ENCODE data around the gene SPECC1L.
"Not testable (repeated sequence)": the region's sequence is repeated elsewhere in the genome, so short reads cannot be mapped to it uniquely, and the experiment has no call there.

SPECC1L gene

DNA sequence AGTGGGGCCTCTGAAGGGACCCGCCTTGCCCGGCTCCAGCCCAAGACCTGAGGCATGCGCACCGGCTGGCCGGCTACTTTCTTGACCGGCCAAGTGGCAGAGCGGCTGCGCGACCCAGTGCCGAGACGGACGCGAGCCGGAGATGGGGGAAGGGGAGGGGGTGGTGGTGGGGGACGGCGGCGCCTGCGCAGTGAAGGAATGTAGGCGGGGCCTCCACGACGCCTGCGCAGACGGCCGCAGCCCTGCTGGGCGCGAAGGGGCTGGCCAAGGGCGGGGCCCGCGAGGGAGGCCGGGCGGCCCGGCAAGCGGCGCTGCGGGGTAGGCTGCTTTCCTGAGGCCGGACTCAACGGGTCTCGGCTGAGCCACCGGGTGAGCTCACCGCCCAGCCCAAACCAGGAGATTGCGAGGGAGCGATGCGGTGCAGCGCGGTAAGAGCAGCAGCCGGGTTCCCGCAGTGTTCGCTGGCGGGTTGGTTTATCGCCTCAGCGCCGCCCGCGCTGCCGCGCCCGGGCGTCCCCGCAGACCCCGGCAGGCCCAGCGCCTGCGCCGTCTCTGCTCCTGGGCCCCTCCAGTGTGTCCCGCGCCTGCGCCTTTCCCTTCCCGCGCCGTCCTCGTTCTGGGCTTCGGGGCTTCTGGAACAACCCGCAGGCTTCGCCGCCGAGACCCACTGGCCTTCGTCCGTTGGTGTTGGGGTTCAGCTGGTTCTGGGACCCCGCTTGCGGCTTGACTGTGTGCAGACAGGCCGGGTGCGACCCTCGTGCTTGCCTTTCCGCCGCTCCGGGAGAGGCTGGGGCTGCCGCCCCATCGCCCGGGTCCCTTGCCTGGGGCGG is at the start of gene SPECC1L:
Gene SPECC1L, plus strand, starts transcription at position 276 of the 830 bp plus-strand sequence. CDS start 31,401 bp downstream, outside the sequence.
- peak; percentile 85 for DNase-seq

DNA sequence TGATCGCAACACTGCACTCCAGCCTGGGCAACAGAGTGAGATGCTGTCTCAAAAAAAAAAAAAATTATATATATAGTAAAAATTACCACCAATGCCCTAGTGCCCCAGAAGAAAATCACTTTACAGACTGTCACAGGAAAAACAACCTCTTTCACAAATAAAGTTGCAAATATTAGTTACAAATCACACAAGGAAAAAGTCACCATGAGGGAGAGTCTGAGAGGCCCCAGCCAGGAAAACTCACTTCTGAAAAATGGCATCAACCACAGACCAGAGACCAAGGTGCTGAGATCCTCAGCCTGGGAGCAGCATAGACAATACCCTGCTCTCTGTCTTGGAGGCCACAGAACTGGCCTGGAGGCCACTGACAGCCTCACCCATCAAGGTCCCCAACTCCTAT is 46.2 kb upstream of the SPECC1L start:
- DNase-seq: no peak

GRCh38 chr22:24225044-24225601 is 45.5 kb upstream of the SPECC1L start:
- DNase-seq: no peak

- no peak for DNase-seq
These were observed 44.7 kb upstream of the SPECC1L start for GRCh38 chr22:24225951-24226350.

GRCh38 chr22:24230911-24231656 is 39.5 kb upstream of the SPECC1L start:
- peak; percentile 17 for DNase-seq

GRCh38 chr22:24231706-24232105 is 38.9 kb upstream of the SPECC1L start:
- DNase-seq: no peak

GRCh38 chr22:24232124-24232523 is 38.5 kb upstream of the SPECC1L start:
- no peak for DNase-seq

DNA sequence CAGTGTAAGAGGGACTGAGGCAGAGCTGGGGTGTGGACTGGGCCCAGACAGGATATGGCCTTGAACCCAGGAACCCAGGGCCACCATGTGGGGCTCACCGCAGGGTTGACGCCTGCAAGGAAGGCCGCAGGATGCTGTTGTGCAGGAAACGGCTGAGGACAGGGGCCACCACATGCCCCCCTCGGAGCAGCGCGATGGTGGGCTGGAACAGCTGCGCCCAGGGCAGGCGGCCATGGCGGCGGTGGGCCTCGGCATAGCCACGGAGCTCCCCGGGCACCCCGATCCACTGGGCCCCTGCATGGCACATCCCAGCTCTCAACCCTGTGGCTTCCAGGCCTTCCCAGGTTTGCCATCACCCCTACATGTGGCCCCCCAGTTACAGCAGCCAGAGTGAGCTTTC is 37.9 kb upstream of the SPECC1L start:
- no peak for DNase-seq

DNA sequence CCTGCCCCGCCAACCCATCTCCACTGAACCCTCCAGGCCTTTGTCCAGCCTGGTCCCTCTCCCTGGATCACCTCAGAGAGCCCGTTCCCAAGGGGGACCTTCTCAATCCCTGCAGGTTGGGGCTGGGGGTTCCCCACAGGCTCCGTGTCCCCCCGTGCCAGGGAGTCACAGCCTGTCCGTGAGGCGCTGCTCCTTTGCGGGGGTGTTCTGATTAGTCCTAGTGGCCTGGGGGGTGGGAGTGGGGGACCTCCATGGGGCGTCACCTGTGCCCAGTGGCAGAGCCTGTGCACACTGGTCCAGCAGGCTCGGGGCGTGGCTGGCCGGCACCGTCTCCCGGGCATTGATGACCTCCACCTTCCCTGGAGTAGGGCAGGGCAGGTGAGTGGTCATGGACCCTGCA is 37.4 kb upstream of the SPECC1L start:
- no peak for DNase-seq

DNA sequence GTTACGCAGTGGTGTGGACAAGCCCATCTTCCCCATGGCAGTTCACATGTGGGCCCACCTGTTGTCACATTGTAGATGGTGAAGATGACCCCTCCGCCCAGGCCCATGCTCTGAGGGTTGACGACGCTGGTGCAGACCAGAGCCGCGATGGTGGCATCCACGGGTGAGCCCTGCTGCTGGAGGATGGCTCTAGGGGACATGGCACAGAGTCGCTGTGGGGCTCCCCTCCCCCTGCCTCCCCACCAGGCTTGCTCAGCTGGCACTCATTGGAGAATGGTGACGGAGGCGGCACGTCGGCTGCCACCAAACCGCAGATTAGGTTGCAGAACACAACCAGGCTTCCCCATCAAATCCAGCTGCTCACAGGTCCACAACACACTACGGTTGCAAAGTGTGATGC is 36.8 kb upstream of the SPECC1L start:
- no peak for DNase-seq

- no peak for DNase-seq
These were observed 35.3 kb upstream of the SPECC1L start for GRCh38 chr22:24235315-24235714.

GRCh38 chr22:24236656-24237055 is 34.0 kb upstream of the SPECC1L start:
- no peak for DNase-seq

- DNase-seq: not testable (repeated sequence)
These were observed 32.4 kb upstream of the SPECC1L start for GRCh38 chr22:24238101-24238694.

- no peak for DNase-seq
These were observed 30.2 kb upstream of the SPECC1L start for GRCh38 chr22:24240381-24240780.

GRCh38 chr22:24240985-24241692 is 29.5 kb upstream of the SPECC1L start:
- DNase-seq: not testable (repeated sequence)

DNA sequence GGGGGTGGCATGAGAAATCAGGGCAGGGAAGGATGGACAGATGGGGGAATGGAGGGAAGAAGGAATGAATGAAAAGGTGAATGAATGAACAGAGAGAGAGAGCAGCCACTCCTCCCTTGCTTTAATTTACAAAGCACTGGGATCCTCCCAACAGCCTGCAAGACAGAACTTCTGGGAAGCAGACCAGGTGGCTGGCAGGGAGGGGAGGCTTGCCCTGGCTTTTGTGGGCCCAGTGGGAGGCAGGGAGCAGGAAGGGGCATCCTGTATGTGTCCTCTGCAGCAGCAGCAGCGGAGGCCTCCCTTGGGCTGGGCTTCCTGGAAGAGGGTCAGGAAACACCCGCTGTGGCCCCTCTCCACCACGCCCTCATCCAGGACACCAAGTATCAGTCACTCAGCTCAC is 27.2 kb upstream of the SPECC1L start:
- not testable (repeated sequence) for DNase-seq

GRCh38 chr22:24244144-24244787 is 26.4 kb upstream of the SPECC1L start:
- no peak for DNase-seq

- not testable (repeated sequence) for DNase-seq
These were observed 25.6 kb upstream of the SPECC1L start, which contains the start of gene GGT5 for GRCh38 chr22:24245030-24245431. GGT5 (minus strand) TSS chr22:24245082; CDS start chr22:24244725, 357 bp downstream.

DNA sequence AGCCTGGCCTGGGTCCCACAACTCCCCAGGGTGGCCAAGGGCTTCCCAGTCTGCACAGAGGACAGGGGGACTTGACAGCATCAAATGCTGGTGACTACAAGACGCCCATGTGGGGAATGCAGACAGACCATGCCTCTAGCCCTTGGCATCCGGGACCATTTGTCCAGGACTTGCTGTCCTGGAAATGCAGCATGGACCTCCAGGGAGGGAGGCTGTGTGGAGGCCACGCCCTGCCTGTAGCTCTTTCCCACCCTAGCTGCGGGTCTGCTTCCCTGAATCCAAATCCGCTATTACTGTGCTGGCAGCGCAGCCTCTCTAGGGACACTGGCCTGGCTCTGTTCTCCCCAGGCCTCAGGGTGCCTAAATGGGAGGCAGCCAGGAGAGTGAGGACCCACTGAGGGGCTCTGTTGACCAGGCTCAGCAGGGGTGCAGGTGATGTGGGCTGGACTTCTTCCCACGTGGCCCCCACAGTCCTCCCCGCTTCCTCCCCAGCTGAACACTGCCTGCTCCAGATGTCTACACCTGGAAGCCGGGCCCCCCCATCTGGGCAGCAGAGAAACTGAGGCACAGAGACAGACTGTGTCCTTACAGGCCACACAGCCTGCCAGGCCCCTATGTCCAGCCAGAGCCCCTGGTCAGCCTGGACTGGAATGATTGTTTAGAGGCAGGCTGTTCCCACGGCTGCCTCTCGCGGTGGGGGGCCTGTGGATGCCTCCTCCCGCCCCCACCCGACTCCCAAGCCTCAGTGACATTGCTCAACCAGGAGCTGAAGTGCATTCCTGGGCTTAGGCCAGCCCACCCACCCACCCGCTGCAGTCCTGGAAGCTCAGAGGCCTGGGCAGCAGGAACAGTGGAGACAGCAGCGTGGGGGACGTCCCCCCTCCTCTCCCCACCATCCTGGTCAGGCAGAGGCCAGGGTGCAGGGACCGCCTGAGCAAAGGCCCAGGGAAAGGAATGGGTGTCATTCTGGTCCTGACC is 24.8 kb upstream of the SPECC1L start:
- DNase-seq: not testable (repeated sequence)

DNA sequence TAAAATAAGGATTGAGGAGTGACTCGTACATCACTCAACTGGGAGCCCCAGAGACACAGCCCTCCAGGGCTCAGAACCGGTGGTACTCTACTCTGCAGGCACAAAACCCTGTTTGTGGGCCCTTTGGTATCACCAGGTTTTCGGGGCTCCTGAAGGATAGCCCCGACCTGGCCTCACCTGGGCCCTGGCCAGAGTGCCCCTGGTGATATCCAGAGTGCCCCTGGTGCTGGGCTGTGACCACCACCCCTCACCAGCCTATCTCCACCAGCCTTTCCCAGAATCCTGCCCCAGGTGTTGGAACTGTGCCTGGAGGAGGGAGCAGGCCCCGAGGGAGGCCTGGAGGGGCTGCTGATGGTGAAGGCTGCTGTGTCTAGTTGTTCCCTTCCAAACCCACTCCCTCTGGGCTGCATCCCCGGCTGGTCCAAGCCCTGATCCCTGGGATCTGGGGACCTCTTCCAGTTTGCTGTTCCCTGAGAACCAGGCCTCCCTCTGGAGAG is 23.6 kb upstream of the SPECC1L start:
- DNase-seq: no peak

Measured in NCI-H1436 (cell line).